Peyer's patch (tissue), 4 donors: ENCODE data around the gene ELP5.

Experiments used
- CTCF ChIP-seq, 6 experiments: fragments of 450-650 bp in 4 of 6; fragments of 200-600 bp in 2 of 6; sonication (generic) in 1 of 6; IDR thresholded peaks; one replicate each; pipeline ENCODE4 v1.5.1; 2017 to 2019; ENCODE audit warnings: antibody characterized with exemption in 6 of 6, mild to moderate bottlenecking in 3 of 6, moderate library complexity in 1 of 6
- POLR2A ChIP-seq, 2 donors: fragments of 450-650 bp; IDR thresholded peaks; one replicate each; pipeline ENCODE4 v1.5.1; 2017; ENCODE audit warnings: antibody characterized with exemption in 2 of 2, mild to moderate bottlenecking in 2 of 2, moderate library complexity in 2 of 2

GRCh38 chr17:7226721-7227710 is 25.0 kb upstream of the ELP5 start:
- TF ChIP-seq CTCF (IDR thresholded peaks at IDR 0.05) (no peak), POLR2A (IDR thresholded peaks at IDR 0.05) (no peak)
